ENCODE results near the gene GYPC.
"Not testable (repeated sequence)": the region's sequence is repeated elsewhere in the genome, so short reads cannot be mapped to it uniquely, and the experiment has no call there.

The GYPC gene

GRCh38 chr2:126704434-126705160 lies 48.6 kb downstream of the GYPC start:
- TF ChIP-seq CTCF (IDR thresholded peaks at IDR 0.05; ENCODE audit: low read depth, low read length): no peak
- no peak for DNase-seq (ENCODE audit: extremely low read depth, low read depth)

GRCh38 chr2:126707191-126707590 lies 51.2 kb downstream of the GYPC start:
- DNase-seq (ENCODE audit: extremely low read depth, low read depth): no peak
- no peak for TF ChIP-seq CTCF (IDR thresholded peaks at IDR 0.05; ENCODE audit: low read depth, low read length)

GRCh38 chr2:126707941-126708340 lies 52.0 kb downstream of the GYPC start:
- DNase-seq (ENCODE audit: extremely low read depth, low read depth): no peak
- TF ChIP-seq CTCF (IDR thresholded peaks at IDR 0.05; ENCODE audit: low read depth, low read length): no peak

GRCh38 chr2:126714191-126714965 lies 58.4 kb downstream of the GYPC start:
- no peak for DNase-seq (ENCODE audit: extremely low read depth, low read depth)
- TF ChIP-seq CTCF (IDR thresholded peaks at IDR 0.05; ENCODE audit: low read depth, low read length): no peak

GRCh38 chr2:126715111-126715510 lies 59.2 kb downstream of the GYPC start:
- DNase-seq (ENCODE audit: extremely low read depth, low read depth): no peak
- no peak for TF ChIP-seq CTCF (IDR thresholded peaks at IDR 0.05; ENCODE audit: low read depth, low read length)

- DNase-seq (ENCODE audit: extremely low read depth, low read depth): no peak
- no peak for TF ChIP-seq CTCF (IDR thresholded peaks at IDR 0.05; ENCODE audit: low read depth, low read length)
Observed at GRCh38 chr2:126715576-126716406, 59.8 kb downstream of the GYPC start.

GRCh38 chr2:126717277-126717676 lies 61.3 kb downstream of the GYPC start:
- not testable (repeated sequence) for DNase-seq (ENCODE audit: extremely low read depth, low read depth)
